HepG2 (cell line): Measurements from ENCODE around the gene ADAMTS2. TPM values are rescaled to one million over a fixed set of nuclear protein-coding genes. Genes with fewer than 3 reads are reported as not detected.

Experiments used
- ATAC-seq: fragments of 200-7000 bp; cut with Tn5 transposase; 3 replicates; pipeline ENCODE4 v1.9.1; 2020; ENCODE audit warnings: mild to moderate bottlenecking, moderate library complexity
- BruUV-seq: library from RNA; stranded (reverse); fragments of 400-500 nt; replicated peaks from 2 replicates; lab custom pipeline; 2021; lab: Mats Ljungman, UMichigan
- CTCF ChIA-PET: fragments of 300-600 bp; formaldehyde crosslinking; extraction: SDS; loops from one replicate; lab custom pipeline; 2021; ENCODE audit warnings: low total read pairs, inconsistent platforms, low intra/inter-chr PET ratio; lab: Yijun Ruan, JAX
- POLR2A ChIA-PET: fragments of 350-600 bp; sonication (Branson Sonifier 250); formaldehyde crosslinking; loops from one replicate; lab custom pipeline; 2020; ENCODE audit warnings: antibody characterized with exemption, inconsistent platforms; lab: Yijun Ruan, JAX
- DNase-seq: peaks from one replicate; pipeline ENCODE4 v3.0.0-alpha.2; 2015; ENCODE audit warnings: low spot score
- FAIRE-seq: peaks from 3 replicates; lab custom pipeline; 2011; peaks lifted over from hg19 to GRCh38; lab: Jason Lieb, UNC
- H2AFZ ChIP-seq: one replicate; pipeline ENCODE4 v1.6.1; 2011; ENCODE audit warnings: low read length, inconsistent platforms
- H3K27ac ChIP-seq: fragments of 300-600 bp; 3 replicates; pipeline ENCODE4 v1.8.0; 2011; ENCODE audit warnings: mixed run types, mild to moderate bottlenecking, mixed read lengths, low read length, inconsistent platforms; ENCODE audit not compliant: insufficient read depth; ENCODE audit errors: extremely low read length
- H3K27me3 ChIP-seq, 2 experiments: fragments of 200-600 bp in 1 of 2; 2 replicates in 1 of 2; 3 replicates in 1 of 2; pipeline versions ENCODE4 v1.6.0 to v1.8.0; 2011; ENCODE audit warnings: low read length in 2 of 2, mild to moderate bottlenecking in 2 of 2, moderate library complexity in 2 of 2, inconsistent platforms in 1 of 2; ENCODE audit not compliant: insufficient read depth in 2 of 2, control insufficient read depth in 1 of 2
- H3K36me3 ChIP-seq, 2 experiments: fragments of 200-600 bp in 1 of 2; replicated peaks in 1 of 2; 2 replicates in 1 of 2; 3 replicates in 1 of 2; pipeline versions ENCODE4 v1.5.1 to v1.8.0; 2011; ENCODE audit warnings: low read length in 2 of 2, inconsistent platforms in 1 of 2; ENCODE audit not compliant: insufficient read depth in 2 of 2, control insufficient read depth in 1 of 2
- H3K4me1 ChIP-seq: 2 replicates; pipeline ENCODE4 v1.5.1; 2012; ENCODE audit warnings: low read length, inconsistent platforms; ENCODE audit not compliant: insufficient read depth
- H3K4me2 ChIP-seq: 2 replicates; pipeline ENCODE4 v1.6.0; 2011; ENCODE audit warnings: low read depth, low read length, inconsistent platforms
- H3K4me3 ChIP-seq, 3 experiments: fragments of 200-600 bp in 1 of 3; sonication (generic), shearing (Covaris generic) in 1 of 3; replicated peaks in 1 of 3; 2 replicates each; pipeline ENCODE4 v1.5.1; 2011 to 2016; ENCODE audit warnings: low read length in 3 of 3, inconsistent platforms in 2 of 3, low read depth in 2 of 3, mild to moderate bottlenecking in 2 of 3, control low read depth in 1 of 3, mixed read lengths in 1 of 3; ENCODE audit not compliant: insufficient read depth in 1 of 3
- H3K79me2 ChIP-seq: one replicate; pipeline ENCODE4 v1.6.1; 2011; ENCODE audit warnings: low read length, inconsistent platforms; ENCODE audit not compliant: insufficient read depth
- H3K9ac ChIP-seq: 2 replicates; pipeline ENCODE4 v1.6.0; 2011; ENCODE audit warnings: mild to moderate bottlenecking, low read depth, low read length, inconsistent platforms; ENCODE audit not compliant: insufficient read depth
- H3K9me3 ChIP-seq: 2 replicates; pipeline ENCODE4 v1.5.1; 2012; ENCODE audit warnings: mild to moderate bottlenecking, low read length
- H4K20me1 ChIP-seq: 2 replicates; pipeline ENCODE4 v1.6.0; 2011; ENCODE audit warnings: inconsistent platforms, mild to moderate bottlenecking, low read length, moderate library complexity; ENCODE audit not compliant: insufficient read depth
- CREM ChIP-seq, 2 experiments: sonication (generic) in 1 of 2; formaldehyde crosslinking in 1 of 2; IDR thresholded peaks; 2 replicates each; pipeline versions ENCODE4 v1.4.0 to v1.6.1; 2016 to 2020; ENCODE audit warnings: antibody characterized with exemption in 1 of 2, mild to moderate bottlenecking in 1 of 2, missing genetic modification reagents in 1 of 2
- ELF3 ChIP-seq: IDR thresholded peaks from 2 replicates; pipeline ENCODE4 v1.6.1; 2016; ENCODE audit warnings: missing genetic modification reagents, missing compliant biosample characterization
- HNF4G ChIP-seq, 2 experiments: sonication (generic) in 1 of 2; formaldehyde crosslinking in 1 of 2; IDR thresholded peaks; 2 replicates each; pipeline versions ENCODE4 v1.4.0 to v1.6.1; 2011 to 2020; ENCODE audit warnings: borderline replicate concordance in 2 of 2, low read depth in 2 of 2, mild to moderate bottlenecking in 2 of 2, low read length in 1 of 2, missing genetic modification reagents in 1 of 2, moderate library complexity in 1 of 2
- KAT7 ChIP-seq: IDR thresholded peaks from 2 replicates; pipeline ENCODE4 v1.6.1; 2018; ENCODE audit warnings: borderline replicate concordance, missing compliant biosample characterization
- MLX ChIP-seq: IDR thresholded peaks from 2 replicates; pipeline ENCODE4 v1.6.1; 2016
- MTF2 ChIP-seq: sonication (generic); formaldehyde crosslinking; IDR thresholded peaks from 2 replicates; pipeline ENCODE4 v1.5.0; 2020; ENCODE audit warnings: missing genetic modification reagents, borderline replicate concordance
- MYC ChIP-seq: sonication (generic); formaldehyde crosslinking; IDR thresholded peaks from 2 replicates; pipeline ENCODE4 v1.9.0; 2021; ENCODE audit warnings: missing genetic modification reagents, borderline replicate concordance
- MYNN ChIP-seq: sonication (generic); formaldehyde crosslinking; IDR thresholded peaks from 2 replicates; pipeline ENCODE4 v1.4.0; 2020; ENCODE audit warnings: mild to moderate bottlenecking, low read depth, missing genetic modification reagents
- PAXIP1 ChIP-seq: sonication (generic); formaldehyde crosslinking; conservative IDR thresholded peaks from 2 replicates; pipeline ENCODE4 v1.4.0; 2020; ENCODE audit warnings: mild to moderate bottlenecking, missing genetic modification reagents, moderate library complexity
- PHF5A ChIP-seq: IDR thresholded peaks from one replicate; pipeline ENCODE4 v1.6.1; 2018; ENCODE audit warnings: low read depth, missing genetic modification reagents; ENCODE audit not compliant: unreplicated experiment
- RBM39 ChIP-seq: fragments of 200-400 bp; formaldehyde crosslinking; IDR thresholded peaks from one replicate; pipeline ENCODE4 v1.6.1; 2018; ENCODE audit warnings: antibody characterized with exemption, mild to moderate bottlenecking, low read depth, low read length; ENCODE audit not compliant: poor library complexity, severe bottlenecking
- U2AF2 ChIP-seq: fragments of 200-400 bp; formaldehyde crosslinking; IDR thresholded peaks from 2 replicates; pipeline ENCODE4 v1.6.1; 2017; ENCODE audit warnings: low read depth, mild to moderate bottlenecking, low read length
- ZFAT ChIP-seq: sonication (generic); formaldehyde crosslinking; conservative IDR thresholded peaks from 2 replicates; pipeline ENCODE4 v1.8.1; 2023; ENCODE audit warnings: missing genetic modification reagents, inconsistent platforms
- ZFP36L1 ChIP-seq: sonication (generic); formaldehyde crosslinking; IDR thresholded peaks from 2 replicates; pipeline ENCODE4 v1.8.0; 2022; ENCODE audit warnings: mild to moderate bottlenecking, missing genetic modification reagents, moderate library complexity
- ZKSCAN8 ChIP-seq: IDR thresholded peaks from 2 replicates; pipeline ENCODE4 v1.6.1; 2016; ENCODE audit warnings: borderline replicate concordance, missing genetic modification reagents, missing compliant biosample characterization
- ZNF367 ChIP-seq: sonication (generic); formaldehyde crosslinking; IDR thresholded peaks from 2 replicates; pipeline ENCODE4 v1.4.0; 2020; ENCODE audit warnings: missing genetic modification reagents, borderline replicate concordance
- ZNF790 ChIP-seq: sonication (generic); formaldehyde crosslinking; IDR thresholded peaks from 2 replicates; pipeline ENCODE4 v1.8.0; 2022; ENCODE audit warnings: missing genetic modification reagents, mild to moderate bottlenecking, borderline replicate concordance
- WGBS: methylation state at CpG from one replicate; pipeline ENCODE4 v1.1.6; 2017; ENCODE audit warnings: low lambda C conversion rate; 5-methylcytosine and 5-hydroxymethylcytosine counted together
- in situ Hi-C: cut with HindIII; loops from 2 replicates; pipeline ENCODE4 v1.10.0; 2017; ENCODE audit warnings: low pct_unique_long_range_greater_than_20kb; ENCODE audit not compliant: extremely low pct_ligation_motif_present
- intact Hi-C: fragments of 100-400 bp; cut with micrococcal nuclease; formaldehyde crosslinking; loops from one replicate; pipeline ENCODE4 v1.10.0; 2022; ENCODE audit not compliant: unreplicated experiment
- polyA plus RNA-seq, 8 experiments: library from polyadenylated mRNA; depleted of rRNA in 3 of 8; stranded (reverse) in 7 of 8; unstranded in 1 of 8; fragments of >200 nt; fragmentation: Illumina TruSeq in 4 of 8; extraction: Trizol in 4 of 8; gene quantifications; 2 replicates each; pipeline versions ENCODE4 v1.2.1 to v1.2.3, GENCODE V29; 2011 to 2016; ENCODE audit warnings: low read depth in 4 of 8, missing spikeins in 1 of 8, mixed read lengths in 1 of 8; ENCODE audit not compliant: insufficient read depth in 1 of 8
- total RNA-seq, 5 experiments: library from RNA; depleted of rRNA; stranded (reverse); fragments of >200 nt; fragmentation: Illumina TruSeq; extraction: Trizol; gene quantifications; 2 replicates each; pipeline ENCODE4 v1.2.3, GENCODE V29; 2016; ENCODE audit warnings: low read depth in 1 of 5

The ADAMTS2 gene
- total and polyA plus RNA-seq, 2 of the 13 experiments (the other 11 are each of a cell fraction or from before 2014, with no cell fraction given), result 0.24 to 3.5 TPM

DNA sequence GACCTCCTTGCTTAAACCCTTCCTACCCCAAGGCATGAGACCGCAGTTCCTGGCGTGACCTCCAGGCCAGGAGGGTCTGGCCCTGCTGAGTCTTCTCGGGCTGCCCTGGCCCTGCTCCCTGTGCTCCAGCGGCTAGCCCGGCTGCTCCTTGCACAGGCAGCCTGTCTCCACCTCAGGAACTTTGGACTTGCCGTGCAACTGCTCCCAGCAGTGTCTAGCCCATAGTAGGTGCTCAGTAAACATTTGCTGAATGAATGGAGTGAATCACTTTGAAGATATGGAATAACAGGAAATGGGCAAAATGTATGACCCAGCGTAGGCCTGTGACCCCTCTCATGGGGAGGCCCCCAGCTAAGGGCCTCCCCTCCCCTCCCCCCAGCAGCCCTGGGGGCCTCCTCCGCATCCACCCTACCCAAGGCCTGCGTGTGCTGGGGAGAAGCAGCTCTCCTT lies 158.0 kb downstream of the ADAMTS2 start:
- H3K79me2 ChIP-seq, result no peaks in the 10 kb centered on the region
- ATAC-seq (peak; percentile 65), DNase-seq (peak; percentile 85), FAIRE-seq (peak; percentile 84)
- H3K4me1 ChIP-seq, result peaks cover 53% of the 10 kb centered on the region
- ChIA-PET POLR2A (no interaction called here), CTCF (no interaction called here)
- no peaks in the 10 kb centered on the region for H3K9me3 ChIP-seq
- BruUV-seq, result no TSS peak
- 34% methylated on average over 3 of the region's 9 CpGs for WGBS
- H3K4me3 ChIP-seq, result peak overlapping the region; percentile 13 to 65 (median 56); a peak in 4 of 6 replicates
- H3K36me3 ChIP-seq, result no peaks in the 10 kb centered on the region
- peak overlapping the region; percentile 47 for H3K9ac ChIP-seq
- no peak overlapping the region for H2AFZ ChIP-seq
- H3K27me3 ChIP-seq, result peaks cover 0 to 8% of the 10 kb centered on the region in 2 experiments; a peak in 1 of 5 replicates
- peak overlapping the region; percentile 79 for H3K4me2 ChIP-seq
- intact Hi-C loops (no loop called here), in situ Hi-C loops (no loop called here)
- peak overlapping the region; percentile 71 for H3K27ac ChIP-seq
- no peaks in the 10 kb centered on the region for H4K20me1 ChIP-seq
- TF ChIP-seq KAT7 (peak; percentile 34; the same call in 1 of the 2 replicates), ZNF367 (CRISPR knock-in tag) (no peak), MYNN (no peak), MLX (peak; percentile 83), U2AF2 (no peak), PAXIP1 (CRISPR knock-in tag) (peak; percentile 85), MTF2 (no peak), MYC (peak; percentile 50; the same call in 1 of the 2 replicates), HNF4G (IDR thresholded peaks at IDR 0.05; ENCODE audit: borderline replicate concordance, low read depth, low read length) (peak; percentile 60), HNF4G (CRISPR knock-in tag; IDR thresholded peaks at IDR 0.05; ENCODE audit: borderline replicate concordance, low read depth) (peak; percentile 76), CREM (IDR thresholded peaks at IDR 0.05) (peak; percentile 43; the same call in 1 of the 2 replicates), CREM (CRISPR knock-in tag; IDR thresholded peaks at IDR 0.05) (no peak), PHF5A (CRISPR knock-in tag) (no peak), ZFAT (CRISPR knock-in tag) (no peak), ZKSCAN8 (CRISPR knock-in tag) (peak; percentile 58; the same call in 1 of the 2 replicates), RBM39 (no peak), ELF3 (peak; percentile 88), ZFP36L1 (CRISPR knock-in tag) (no peak), ZNF790 (CRISPR knock-in tag) (no peak)
